HCT116 (cell line): ENCODE data around the gene TLK1. TPM values are rescaled to one million over a fixed set of nuclear protein-coding genes. Genes with fewer than 3 reads are reported as not detected.

ENCODE experiments used
- ATAC-seq: fragments of 200-7000 bp; cut with Tn5 transposase; 2 replicates; pipeline ENCODE4 v1.9.1; 2020; ENCODE audit warnings: mild to moderate bottlenecking, moderate library complexity
- BruUV-seq: library from RNA; stranded (reverse); fragments of 400-500 nt; replicated peaks from 2 replicates; lab custom pipeline; 2021; lab: Mats Ljungman, UMichigan
- CTCF ChIA-PET: fragments of 300-600 bp; sonication (Branson Sonifier 250); formaldehyde crosslinking; loops from one replicate; lab custom pipeline; 2021; ENCODE audit warnings: antibody characterized with exemption; lab: Charles Lee
- POLR2A ChIA-PET: fragments of 300-600, 350-600 bp; sonication (Branson Sonifier 250); formaldehyde crosslinking; loops from one replicate; lab custom pipeline; 2021; ENCODE audit warnings: antibody characterized with exemption; lab: Charles Lee
- RAD21 ChIA-PET, 2 experiments: fragments of 300-600 bp; sonication (Branson Sonifier 250); formaldehyde crosslinking; loops; one replicate each; lab custom pipeline; 2023; ENCODE audit warnings: low total read pairs in 2 of 2; ENCODE audit not compliant: uncharacterized antibody in 2 of 2, unreplicated experiment in 2 of 2, low non-redundant PET in 1 of 2; lab: Charles Lee
- DNase-seq: peaks from one replicate; pipeline ENCODE4 v3.0.0-alpha.2; 2010; ENCODE audit warnings: low read depth, low spot score
- H2AFZ ChIP-seq: fragments of 200-600 bp; shearing (Covaris generic), sonication (generic); 2 replicates; pipeline ENCODE4 v1.6.1; 2017; ENCODE audit warnings: low read depth, mixed run types, mixed read lengths, antibody characterized with exemption, low read length; ENCODE audit not compliant: poor library complexity, severe bottlenecking
- H3K27ac ChIP-seq: 2 replicates; pipeline ENCODE4 v1.5.1; 2012; ENCODE audit warnings: low read depth, low read length
- H3K27me3 ChIP-seq: fragments of 200-600 bp; sonication (generic); 2 replicates; pipeline ENCODE4 v1.6.1; 2016; ENCODE audit warnings: mixed run types, low read length, mixed read lengths; ENCODE audit not compliant: insufficient read depth
- H3K36me3 ChIP-seq, 2 experiments: fragments of 200-500 bp in 1 of 2; fragments of 200-600 bp in 1 of 2; sonication (Bioruptor generic) in 1 of 2; sonication (generic) in 1 of 2; 2 replicates each; pipeline versions ENCODE4 v1.5.1 to v1.6.1; 2014 to 2016; ENCODE audit warnings: low read length in 2 of 2, inconsistent platforms in 1 of 2, mixed read lengths in 1 of 2, mixed run types in 1 of 2; ENCODE audit not compliant: insufficient read depth in 2 of 2, control insufficient read depth in 1 of 2
- H3K4me1 ChIP-seq, 2 experiments: fragments of 200-600 bp in 1 of 2; sonication (generic) in 1 of 2; 2 replicates each; pipeline versions ENCODE4 v1.5.1 to v1.6.1; 2012 to 2017; ENCODE audit warnings: low read length in 2 of 2, inconsistent platforms in 1 of 2, mild to moderate bottlenecking in 1 of 2, mixed read lengths in 1 of 2, mixed run types in 1 of 2, moderate library complexity in 1 of 2; ENCODE audit not compliant: insufficient read depth in 2 of 2, control insufficient read depth in 1 of 2
- H3K4me2 ChIP-seq: fragments of 200-600 bp; sonication (generic); 2 replicates; pipeline ENCODE4 v1.6.1; 2017; ENCODE audit warnings: mixed run types, low read length, mixed read lengths
- H3K4me3 ChIP-seq, 2 experiments: fragments of 200-600 bp in 1 of 2; sonication (generic) in 1 of 2; replicated peaks in 1 of 2; 2 replicates each; pipeline ENCODE4 v1.5.1; 2011 to 2016; ENCODE audit warnings: low read length in 2 of 2, control low read depth in 1 of 2, low read depth in 1 of 2, mild to moderate bottlenecking in 1 of 2, mixed read lengths in 1 of 2, mixed run types in 1 of 2
- H3K79me2 ChIP-seq: fragments of 200-600 bp; sonication (generic); 2 replicates; pipeline ENCODE4 v1.6.1; 2017; ENCODE audit warnings: mild to moderate bottlenecking, mixed run types, low read length, moderate library complexity, mixed read lengths; ENCODE audit not compliant: insufficient read depth
- H3K9ac ChIP-seq: fragments of 200-600 bp; sonication (generic); 2 replicates; pipeline ENCODE4 v1.6.1; 2016; ENCODE audit warnings: low read length, mixed read lengths
- H3K9me2 ChIP-seq: fragments of 200-600 bp; sonication (generic), shearing (Covaris generic); 2 replicates; pipeline ENCODE4 v1.6.1; 2017; ENCODE audit warnings: mixed run types, mild to moderate bottlenecking, moderate library complexity; ENCODE audit not compliant: insufficient read depth
- H3K9me3 ChIP-seq, 2 experiments: fragments of 200-500 bp in 1 of 2; fragments of 200-600 bp in 1 of 2; sonication (Bioruptor generic) in 1 of 2; sonication (generic) in 1 of 2; 2 replicates each; pipeline ENCODE4 v1.6.1; 2014 to 2017; ENCODE audit warnings: low read length in 2 of 2, mixed read lengths in 2 of 2, inconsistent platforms in 1 of 2, low read depth in 1 of 2, mild to moderate bottlenecking in 1 of 2, mixed run types in 1 of 2, moderate library complexity in 1 of 2; ENCODE audit not compliant: control insufficient read depth in 1 of 2, insufficient read depth in 1 of 2
- H4K20me1 ChIP-seq: fragments of 200-600 bp; sonication (generic), shearing (Covaris generic); 2 replicates; pipeline ENCODE4 v1.6.1; 2017; ENCODE audit warnings: mixed run types, mild to moderate bottlenecking, moderate library complexity; ENCODE audit not compliant: insufficient read depth
- ATF3 ChIP-seq: IDR thresholded peaks from 2 replicates; pipeline ENCODE4 v1.6.1; 2012
- EGR1 ChIP-seq: IDR thresholded peaks from 2 replicates; pipeline ENCODE4 v1.6.1; 2012; ENCODE audit warnings: low read depth
- POLR2A ChIP-seq: IDR thresholded peaks from 2 replicates; pipeline ENCODE4 v1.7.0; 2011; ENCODE audit warnings: borderline replicate concordance; ENCODE audit not compliant: insufficient read depth, insufficient read length; ENCODE audit errors: extremely low read depth
- RAD21 ChIP-seq: IDR thresholded peaks from 2 replicates; pipeline ENCODE4 v1.6.1; 2012; ENCODE audit warnings: low read depth, mild to moderate bottlenecking
- SIN3A ChIP-seq: IDR thresholded peaks from 2 replicates; pipeline ENCODE4 v1.6.1; 2012; ENCODE audit warnings: low read depth
- TCF7L2 ChIP-seq: IDR thresholded peaks from 2 replicates; pipeline ENCODE4 v1.7.0; 2011; ENCODE audit warnings: borderline replicate concordance, inconsistent platforms; ENCODE audit not compliant: insufficient read depth, insufficient read length; ENCODE audit errors: extremely low read depth
- YY1 ChIP-seq: IDR thresholded peaks from 2 replicates; pipeline ENCODE4 v1.6.1; 2011; ENCODE audit warnings: low read length, low read depth, moderate library complexity, mild to moderate bottlenecking; ENCODE audit not compliant: insufficient replicate concordance; ENCODE audit errors: extremely low read depth
- ZNF274 ChIP-seq: fragments of 200-500 bp; sonication (Bioruptor generic); IDR thresholded peaks from 2 replicates; pipeline ENCODE4 v1.6.1; 2014; ENCODE audit warnings: mild to moderate bottlenecking, low read depth, low read length, inconsistent platforms
- intact Hi-C: fragments of 100-400 bp; cut with micrococcal nuclease; formaldehyde crosslinking; loops from 2 replicates; pipeline ENCODE4 v1.10.0; 2022
- total RNA-seq: library from RNA; stranded (reverse); gene quantifications from one replicate; pipeline ENCODE4 v1.2.1, GENCODE V29; 2021; ENCODE audit not compliant: unreplicated experiment
- TF ChIP-seq, protein P1 (sequence below): IDR thresholded peaks from 2 replicates; pipeline ENCODE4 v1.6.1; 2012; ENCODE audit warnings: low read depth

The TLK1 gene
- total RNA-seq, 1 experiment from 2014 or later: 57.7 TPM

- H3K27ac ChIP-seq: no peak overlapping the region
- CTCF ChIA-PET: no interaction called here
These were observed 8.6 kb upstream of the TLK1 start for GRCh38 chr2:171169333-171169732.

More at GRCh38 chr2:171169333-171169732, 8.6 kb upstream of the TLK1 start:
- Histone ChIP-seq H3K9me3 (no peaks in the 10 kb centered on the region), H4K20me1 (no peaks in the 10 kb centered on the region), H3K4me2 (no peak overlapping the region), H3K9me2 (no peaks in the 10 kb centered on the region), H3K9ac (no peak overlapping the region), H3K4me1 (no peaks in the 10 kb centered on the region), H3K27me3 (no peaks in the 10 kb centered on the region), H3K79me2 (no peaks in the 10 kb centered on the region), H2AFZ (no peak overlapping the region), H3K36me3 (no peaks in the 10 kb centered on the region), H3K4me3 (no peak overlapping the region)
- POLR2A ChIA-PET: no interaction called here
- intact Hi-C loops: no loop called here
- no peak for DNase-seq
- no peak for TF ChIP-seq TCF7L2
- TF ChIP-seq, protein P1, sequence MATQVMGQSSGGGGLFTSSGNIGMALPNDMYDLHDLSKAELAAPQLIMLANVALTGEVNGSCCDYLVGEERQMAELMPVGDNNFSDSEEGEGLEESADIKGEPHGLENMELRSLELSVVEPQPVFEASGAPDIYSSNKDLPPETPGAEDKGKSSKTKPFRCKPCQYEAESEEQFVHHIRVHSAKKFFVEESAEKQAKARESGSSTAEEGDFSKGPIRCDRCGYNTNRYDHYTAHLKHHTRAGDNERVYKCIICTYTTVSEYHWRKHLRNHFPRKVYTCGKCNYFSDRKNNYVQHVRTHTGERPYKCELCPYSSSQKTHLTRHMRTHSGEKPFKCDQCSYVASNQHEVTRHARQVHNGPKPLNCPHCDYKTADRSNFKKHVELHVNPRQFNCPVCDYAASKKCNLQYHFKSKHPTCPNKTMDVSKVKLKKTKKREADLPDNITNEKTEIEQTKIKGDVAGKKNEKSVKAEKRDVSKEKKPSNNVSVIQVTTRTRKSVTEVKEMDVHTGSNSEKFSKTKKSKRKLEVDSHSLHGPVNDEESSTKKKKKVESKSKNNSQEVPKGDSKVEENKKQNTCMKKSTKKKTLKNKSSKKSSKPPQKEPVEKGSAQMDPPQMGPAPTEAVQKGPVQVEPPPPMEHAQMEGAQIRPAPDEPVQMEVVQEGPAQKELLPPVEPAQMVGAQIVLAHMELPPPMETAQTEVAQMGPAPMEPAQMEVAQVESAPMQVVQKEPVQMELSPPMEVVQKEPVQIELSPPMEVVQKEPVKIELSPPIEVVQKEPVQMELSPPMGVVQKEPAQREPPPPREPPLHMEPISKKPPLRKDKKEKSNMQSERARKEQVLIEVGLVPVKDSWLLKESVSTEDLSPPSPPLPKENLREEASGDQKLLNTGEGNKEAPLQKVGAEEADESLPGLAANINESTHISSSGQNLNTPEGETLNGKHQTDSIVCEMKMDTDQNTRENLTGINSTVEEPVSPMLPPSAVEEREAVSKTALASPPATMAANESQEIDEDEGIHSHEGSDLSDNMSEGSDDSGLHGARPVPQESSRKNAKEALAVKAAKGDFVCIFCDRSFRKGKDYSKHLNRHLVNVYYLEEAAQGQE: no peak
- TF ChIP-seq RAD21: no peak
- no peak for TF ChIP-seq YY1
- no peak for TF ChIP-seq ZNF274
- TF ChIP-seq ATF3: no peak
- TF ChIP-seq SIN3A: no peak
- TF ChIP-seq EGR1: no peak
- TF ChIP-seq POLR2A: no peak
- ATAC-seq: no peak
- RAD21 ChIA-PET: no interaction called here
- no TSS peak for BruUV-seq
